ENCODE measurements around the gene APBB3.

The APBB3 gene

GRCh38 chr5:140564196-140565023, at the start of gene APBB3, which contains the start of gene SLC35A4:
TSS of gene APBB3 (minus strand) at chr5:140564598. CDS start at chr5:140564245, 353 bp downstream.
TSS of gene SLC35A4 (plus strand) at chr5:140564828. CDS start at chr5:140567170, 2,342 bp downstream.
- in situ Hi-C loops (cut with MboI; ENCODE audit: low sequenced_read_pairs, unreplicated experiment), result no loop called here
- peak; percentile 97 for DNase-seq (ENCODE audit: low spot score)
- TF ChIP-seq CTCF (IDR thresholded peaks at IDR 0.05; ENCODE audit: borderline replicate concordance, control extremely low read depth, extremely low read depth, insufficient read depth, missing control alignments), result no peak

GRCh38 chr5:140611020-140611521, 46.7 kb upstream of the APBB3 start:
- DNase-seq (ENCODE audit: low spot score), result no peak
- TF ChIP-seq CTCF (IDR thresholded peaks at IDR 0.05; ENCODE audit: borderline replicate concordance, control extremely low read depth, extremely low read depth, insufficient read depth, missing control alignments), result no peak
- in situ Hi-C loops (cut with MboI; ENCODE audit: low sequenced_read_pairs, unreplicated experiment), result no loop called here

GRCh38 chr5:140609126-140609525, 44.7 kb upstream of the APBB3 start:
- in situ Hi-C loops (cut with MboI; ENCODE audit: low sequenced_read_pairs, unreplicated experiment), result no loop called here
- no peak for DNase-seq (ENCODE audit: low spot score)
- TF ChIP-seq CTCF (IDR thresholded peaks at IDR 0.05; ENCODE audit: borderline replicate concordance, control extremely low read depth, extremely low read depth, insufficient read depth, missing control alignments), result no peak

GRCh38 chr5:140608722-140609121, 44.3 kb upstream of the APBB3 start:
- in situ Hi-C loops (cut with MboI; ENCODE audit: low sequenced_read_pairs, unreplicated experiment), result no loop called here
- DNase-seq (ENCODE audit: low spot score), result no peak
- no peak for TF ChIP-seq CTCF (IDR thresholded peaks at IDR 0.05; ENCODE audit: borderline replicate concordance, control extremely low read depth, extremely low read depth, insufficient read depth, missing control alignments)

- DNase-seq (ENCODE audit: low spot score), result no peak
- in situ Hi-C loops (cut with MboI; ENCODE audit: low sequenced_read_pairs, unreplicated experiment), result no loop called here
- TF ChIP-seq CTCF (IDR thresholded peaks at IDR 0.05; ENCODE audit: borderline replicate concordance, control extremely low read depth, extremely low read depth, insufficient read depth, missing control alignments), result no peak
These were observed 42.6 kb upstream of the APBB3 start for GRCh38 chr5:140607031-140607430.

- TF ChIP-seq CTCF (IDR thresholded peaks at IDR 0.05; ENCODE audit: borderline replicate concordance, control extremely low read depth, extremely low read depth, insufficient read depth, missing control alignments), result no peak
- in situ Hi-C loops (cut with MboI; ENCODE audit: low sequenced_read_pairs, unreplicated experiment), result no loop called here
- no peak for DNase-seq (ENCODE audit: low spot score)
These were observed 41.5 kb upstream of the APBB3 start for GRCh38 chr5:140605879-140606278.
